IMR-90 (cell line): ENCODE data around the gene PRDM15. TPM values are rescaled to one million over a fixed set of nuclear protein-coding genes. Genes with fewer than 3 reads are reported as not detected.

Experiments used
- ATAC-seq: fragments of 200-7000 bp; cut with Tn5 transposase; 2 replicates; pipeline ENCODE4 v1.9.1; 2020; ENCODE audit warnings: low read depth, mild to moderate bottlenecking, moderate library complexity
- BruUV-seq: library from RNA; stranded (reverse); fragments of 400-500 nt; replicated peaks from 2 replicates; lab custom pipeline; 2021; lab: Mats Ljungman, UMichigan
- CTCF ChIA-PET: fragments of 300-600 bp; formaldehyde crosslinking; extraction: SDS; loops from one replicate; lab custom pipeline; 2021; ENCODE audit warnings: antibody characterized with exemption; lab: Yijun Ruan, JAX
- POLR2A ChIA-PET: fragments of 300-600 bp; sonication (Branson Sonifier 250); formaldehyde crosslinking; loops from one replicate; lab custom pipeline; 2022; ENCODE audit warnings: antibody characterized with exemption; ENCODE audit not compliant: unreplicated experiment; lab: Charles Lee
- DNase-seq: peaks from one replicate; pipeline ENCODE4 v3.0.0; 2013
- H2AFZ ChIP-seq: replicated peaks from 2 replicates; pipeline ENCODE3; 2013; ENCODE audit warnings: low read length, mild to moderate bottlenecking; ENCODE audit not compliant: poor library complexity
- H2AK5ac ChIP-seq: 2 replicates; pipeline ENCODE4 v1.6.1; 2013; ENCODE audit warnings: low read depth, low read length, inconsistent platforms
- H2AK9ac ChIP-seq: replicated peaks from 2 replicates; pipeline ENCODE3; 2013; ENCODE audit warnings: mild to moderate bottlenecking, low read depth, low read length, moderate library complexity; ENCODE audit not compliant: poor library complexity
- H2BK120ac ChIP-seq: 2 replicates; pipeline ENCODE4 v1.6.1; 2013; ENCODE audit warnings: low read depth, low read length, inconsistent platforms
- H2BK15ac ChIP-seq: 3 replicates; pipeline ENCODE4 v1.6.1; 2013; ENCODE audit warnings: low read depth, low read length, inconsistent platforms
- H2BK20ac ChIP-seq: 2 replicates; pipeline ENCODE4 v1.6.1; 2013; ENCODE audit warnings: low read depth, mild to moderate bottlenecking, inconsistent platforms, low read length, moderate library complexity
- H2BK5ac ChIP-seq: 2 replicates; pipeline ENCODE4 v1.6.1; 2013; ENCODE audit warnings: mild to moderate bottlenecking, low read depth, low read length, inconsistent platforms; ENCODE audit not compliant: poor library complexity, severe bottlenecking
- H3K14ac ChIP-seq: replicated peaks from 2 replicates; pipeline ENCODE4 v1.6.1; 2013; ENCODE audit warnings: low read depth, low read length, inconsistent platforms
- H3K18ac ChIP-seq: 2 replicates; pipeline ENCODE4 v1.6.1; 2013; ENCODE audit warnings: low read depth, low read length, control low read depth
- H3K23ac ChIP-seq: 2 replicates; pipeline ENCODE4 v1.6.1; 2013; ENCODE audit warnings: low read depth, low read length, inconsistent platforms
- H3K27ac ChIP-seq: 2 replicates; pipeline ENCODE4 v1.5.1; 2013; ENCODE audit warnings: mild to moderate bottlenecking, control low read depth, low read length; ENCODE audit not compliant: insufficient read depth
- H3K27me3 ChIP-seq: 2 replicates; pipeline ENCODE4 v1.6.1; 2013; ENCODE audit warnings: low read length; ENCODE audit not compliant: control insufficient read depth, insufficient read depth
- H3K36me3 ChIP-seq: 2 replicates; pipeline ENCODE4 v1.6.1; 2013; ENCODE audit warnings: low read length, mixed read lengths; ENCODE audit not compliant: control insufficient read depth, insufficient read depth
- H3K4ac ChIP-seq: 2 replicates; pipeline ENCODE4 v1.6.1; 2013; ENCODE audit warnings: low read depth, low read length, inconsistent platforms
- H3K4me1 ChIP-seq: 2 replicates; pipeline ENCODE4 v1.6.1; 2013; ENCODE audit warnings: low read length, mixed read lengths; ENCODE audit not compliant: control insufficient read depth, insufficient read depth
- H3K4me2 ChIP-seq: 2 replicates; pipeline ENCODE4 v1.6.1; 2013; ENCODE audit warnings: low read depth, mild to moderate bottlenecking, control low read depth, low read length, moderate library complexity
- H3K4me3 ChIP-seq: 2 replicates; pipeline ENCODE4 v1.5.1; 2013; ENCODE audit warnings: low read depth, mild to moderate bottlenecking, control low read depth, low read length, moderate library complexity; ENCODE audit not compliant: insufficient read depth
- H3K56ac ChIP-seq: 2 replicates; pipeline ENCODE4 v1.6.1; 2013; ENCODE audit warnings: low read length, inconsistent platforms; ENCODE audit not compliant: insufficient read depth; ENCODE audit errors: extremely low read depth
- H3K79me1 ChIP-seq, 2 experiments: 2 replicates each; pipeline ENCODE4 v1.6.1; 2013; ENCODE audit warnings: low read length in 2 of 2, inconsistent platforms in 1 of 2, low read depth in 1 of 2
- H3K9ac ChIP-seq: 2 replicates; pipeline ENCODE4 v1.6.1; 2013; ENCODE audit warnings: low read depth, low read length, control low read depth
- H3K9me1 ChIP-seq: 2 replicates; pipeline ENCODE4 v1.6.1; 2013; ENCODE audit warnings: low read length, inconsistent platforms; ENCODE audit not compliant: insufficient read depth
- H3K9me3 ChIP-seq: 2 replicates; pipeline ENCODE4 v1.6.1; 2013; ENCODE audit warnings: low read length; ENCODE audit not compliant: control insufficient read depth, insufficient read depth
- H4K20me1 ChIP-seq: 2 replicates; pipeline ENCODE4 v1.6.1; 2013; ENCODE audit warnings: low read length, inconsistent platforms; ENCODE audit not compliant: insufficient read depth
- H4K5ac ChIP-seq: 2 replicates; pipeline ENCODE4 v1.6.1; 2013; ENCODE audit warnings: mild to moderate bottlenecking, low read depth, low read length, control low read depth
- H4K8ac ChIP-seq, 2 experiments: 2 replicates each; pipeline ENCODE4 v1.6.1; 2013; ENCODE audit warnings: low read depth in 2 of 2, low read length in 2 of 2, control low read depth in 1 of 2, inconsistent platforms in 1 of 2
- H4K91ac ChIP-seq: 2 replicates; pipeline ENCODE4 v1.6.1; 2013; ENCODE audit warnings: low read depth, low read length, inconsistent platforms; ENCODE audit not compliant: insufficient read depth
- RFX5 ChIP-seq: IDR thresholded peaks from 2 replicates; pipeline ENCODE4 v1.8.0; 2012; ENCODE audit warnings: low read depth, mild to moderate bottlenecking, low read length, moderate library complexity
- WGBS, 2 experiments: methylation state at CpG; one replicate each; pipeline versions ENCODE4 v1.1.5 to v1.1.7; 2013; ENCODE audit warnings: missing lambda C conversion rate in 2 of 2; ENCODE audit not compliant: insufficient read length in 1 of 2; ENCODE audit errors: extremely low coverage in 2 of 2; 5-methylcytosine and 5-hydroxymethylcytosine counted together
- dilution Hi-C: fragments of 300-500 bp; cut with HindIII; formaldehyde crosslinking; loops from one replicate; pipeline ENCODE4 v1.14.3; 2018; ENCODE audit warnings: low sequenced_read_pairs; ENCODE audit not compliant: unreplicated experiment
- in situ Hi-C: fragments of 300-500 bp; cut with MboI; formaldehyde crosslinking; loops from 3 replicates; pipeline ENCODE4 v1.14.3; 2019; ENCODE audit warnings: low sequenced_read_pairs, inconsistent platforms, mixed read lengths
- intact Hi-C: fragments of 100-400 bp; cut with micrococcal nuclease; formaldehyde crosslinking; loops from 2 replicates; pipeline ENCODE4 v1.10.0; 2022
- polyA plus RNA-seq, 3 experiments: library from polyadenylated mRNA; depleted of rRNA; stranded (reverse); fragments of >200 nt; gene quantifications; 2 replicates each; pipeline ENCODE4 v1.2.3, GENCODE V29; 2012; ENCODE audit warnings: low replicate concordance in 1 of 3
- total RNA-seq: library from RNA; depleted of rRNA; stranded (reverse); fragments of >200 nt; gene quantifications from 2 replicates; pipeline ENCODE4 v1.2.3, GENCODE V29; 2012

PRDM15 gene
- total and polyA plus RNA-seq, 2 of the 4 experiments (the other 2 are of a cell fraction): 7.3 to 8.8 TPM

- Histone ChIP-seq H3K4ac (no peak overlapping the region), H2BK120ac (no peak overlapping the region), H4K91ac (no peak overlapping the region), H3K23ac (no peak overlapping the region), H2BK15ac (no peak overlapping the region), H2AK5ac (no peak overlapping the region), H4K8ac (no peak overlapping the region), H3K4me2 (no peak overlapping the region), H4K5ac (no peak overlapping the region), H3K9me1 (peaks cover 12% of the 10 kb centered on the region), H3K56ac (no peak overlapping the region), H3K4me3 (no peak overlapping the region), H3K14ac (no peak overlapping the region), H3K27me3 (no peaks in the 10 kb centered on the region), H2BK20ac (no peak overlapping the region), H3K18ac (no peak overlapping the region), H2AK9ac (no peak overlapping the region), H3K9ac (no peak overlapping the region), H3K4me1 (no peaks in the 10 kb centered on the region), H3K27ac (no peak overlapping the region), H2BK5ac (peak overlapping the region; percentile 70), H2AFZ (no peak overlapping the region), H3K79me1 (peaks cover 0 to 7% of the 10 kb centered on the region in 2 experiments; a peak in 3 of 4 replicates), H4K20me1 (no peaks in the 10 kb centered on the region), H3K36me3 (peaks cover 10% of the 10 kb centered on the region), H3K9me3 (no peaks in the 10 kb centered on the region)
- intact Hi-C loops: no loop called here
- ChIA-PET POLR2A (no interaction called here), CTCF (no interaction called here)
- 94 to 100% methylated on average over 2 of the region's 2 CpGs for WGBS, 2 experiments
- dilution Hi-C loops: no loop called here
- DNase-seq: no peak
- in situ Hi-C loops: no loop called here
- TF ChIP-seq RFX5: no peak
- ATAC-seq: no peak
- BruUV-seq: no TSS peak
Observed at GRCh38 chr21:41830145-41830707, 48.9 kb downstream of the PRDM15 start.
